Esophagus squamous epithelium (tissue), 5 donors: Measurements from ENCODE around the gene BACE2. TPM values are rescaled to one million over a fixed set of nuclear protein-coding genes. Genes with fewer than 3 reads are reported as not detected.
A peak's percentile ranks its signal among the peaks of the same experiment; 100 is the strongest.

Source experiments
- DNase-seq: peaks from one replicate; lab custom pipeline; 2025; lab: John Stamatoyannopoulos, UW
- H3K27ac ChIP-seq, 4 donors: fragments of 200-600 bp; sonication (generic); one replicate each; pipeline ENCODE4 v1.5.1; 2016 to 2019; ENCODE audit warnings: mild to moderate bottlenecking in 1 of 4
- H3K27me3 ChIP-seq, 4 donors: fragments of 200-600 bp; sonication (generic); 1 replicate in 3 of 4; 2 replicates in 1 of 4; pipeline versions ENCODE4 v1.5.1 to v1.6.0; 2017 to 2021; ENCODE audit warnings: antibody characterized with exemption in 1 of 4
- H3K36me3 ChIP-seq, 3 donors: fragments of 200-600 bp; sonication (generic); one replicate each; pipeline ENCODE4 v1.5.1; 2016 to 2019
- H3K4me1 ChIP-seq, 3 donors: fragments of 200-600 bp; sonication (generic); one replicate each; pipeline ENCODE4 v1.5.1; 2017 to 2019
- H3K4me3 ChIP-seq, 4 donors: fragments of 200-600 bp; sonication (generic); 1 replicate in 3 of 4; 2 replicates in 1 of 4; pipeline ENCODE4 v1.5.1; 2016 to 2019; ENCODE audit warnings: mild to moderate bottlenecking in 2 of 4, moderate library complexity in 1 of 4
- H3K9me3 ChIP-seq, 3 donors: fragments of 200-600 bp; sonication (generic); one replicate each; pipeline ENCODE4 v1.5.1; 2016 to 2019
- POLR2A ChIP-seq, 4 donors: fragments of 450-650 bp; IDR thresholded peaks; one replicate each; pipeline ENCODE4 v1.6.1; 2017; ENCODE audit warnings: antibody characterized with exemption in 4 of 4, mild to moderate bottlenecking in 4 of 4, moderate library complexity in 3 of 4
- WGBS, 2 donors: methylation state at CpG; one replicate each; pipeline ENCODE4 v1.1.5; 2018; 5-methylcytosine and 5-hydroxymethylcytosine counted together
- intact Hi-C: fragments of 100-400 bp; cut with DNase I; formaldehyde crosslinking; loops from one replicate; pipeline ENCODE4 v1.15.0; 2022
- total RNA-seq, 4 donors: library from RNA; depleted of rRNA; stranded (reverse); fragments of >200 nt; gene quantifications; one replicate each; pipeline ENCODE4 v1.1.0, GENCODE V29; 2016
- TF ChIP-seq, protein P1 (sequence below), 6 experiments: fragments of 450-650 bp in 4 of 6; fragments of 200-600 bp in 2 of 6; sonication (generic) in 2 of 6; IDR thresholded peaks; one replicate each; pipeline ENCODE4 v1.5.1; 2016 to 2019; ENCODE audit warnings: antibody characterized with exemption in 6 of 6, mild to moderate bottlenecking in 4 of 6, moderate library complexity in 4 of 6
- donor health status: DM: yes; HTN: yes; CAD: no.

Gene BACE2
- total RNA-seq, 4 donors from 2014 or later = 32.8 to 51.5 (median 47.1) TPM

DNA sequence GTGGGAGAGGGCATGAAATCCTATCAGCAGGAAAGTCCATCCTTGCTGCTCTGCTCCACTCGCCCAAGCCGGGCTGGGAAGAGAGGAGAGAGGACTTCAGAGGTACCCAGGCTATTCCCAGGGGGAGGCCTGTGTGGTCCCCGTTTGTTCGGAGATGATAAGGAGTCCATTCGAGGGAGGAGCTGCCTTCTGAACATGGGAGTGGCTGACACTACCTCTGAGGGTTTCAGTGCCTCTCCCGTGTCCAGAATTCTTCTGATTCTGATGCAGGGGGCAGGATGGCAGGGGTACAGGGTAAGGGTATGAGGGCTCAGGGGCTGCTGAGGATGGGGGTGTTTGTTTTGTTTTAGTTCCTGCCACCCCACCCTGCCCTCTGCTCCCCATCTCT lies 40.4 kb downstream of the BACE2 start:
- Histone ChIP-seq H3K4me1 (peaks cover 10 to 23% (median 12%) of the 10 kb centered on the region in 3 donors), H3K27me3 (no peaks in the 10 kb centered on the region), H3K4me3 (no peak overlapping the region), H3K27ac (peak overlapping the region; percentile 51 to 87 (median 71)), H3K9me3 (no peaks in the 10 kb centered on the region), H3K36me3 (peaks cover 0 to 32% (median 0%) of the 10 kb centered on the region in 3 donors)
- TF ChIP-seq POLR2A (IDR thresholded peaks at IDR 0.05) = no peak
- TF ChIP-seq, protein P1, sequence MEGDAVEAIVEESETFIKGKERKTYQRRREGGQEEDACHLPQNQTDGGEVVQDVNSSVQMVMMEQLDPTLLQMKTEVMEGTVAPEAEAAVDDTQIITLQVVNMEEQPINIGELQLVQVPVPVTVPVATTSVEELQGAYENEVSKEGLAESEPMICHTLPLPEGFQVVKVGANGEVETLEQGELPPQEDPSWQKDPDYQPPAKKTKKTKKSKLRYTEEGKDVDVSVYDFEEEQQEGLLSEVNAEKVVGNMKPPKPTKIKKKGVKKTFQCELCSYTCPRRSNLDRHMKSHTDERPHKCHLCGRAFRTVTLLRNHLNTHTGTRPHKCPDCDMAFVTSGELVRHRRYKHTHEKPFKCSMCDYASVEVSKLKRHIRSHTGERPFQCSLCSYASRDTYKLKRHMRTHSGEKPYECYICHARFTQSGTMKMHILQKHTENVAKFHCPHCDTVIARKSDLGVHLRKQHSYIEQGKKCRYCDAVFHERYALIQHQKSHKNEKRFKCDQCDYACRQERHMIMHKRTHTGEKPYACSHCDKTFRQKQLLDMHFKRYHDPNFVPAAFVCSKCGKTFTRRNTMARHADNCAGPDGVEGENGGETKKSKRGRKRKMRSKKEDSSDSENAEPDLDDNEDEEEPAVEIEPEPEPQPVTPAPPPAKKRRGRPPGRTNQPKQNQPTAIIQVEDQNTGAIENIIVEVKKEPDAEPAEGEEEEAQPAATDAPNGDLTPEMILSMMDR (IDR thresholded peaks at IDR 0.05) = no peak
- intact Hi-C loops = no loop called here
- no peak for DNase-seq
- WGBS, 2 donors = 50 to 80% methylated on average over 1 to 3 of the region's 6 CpGs

DNA sequence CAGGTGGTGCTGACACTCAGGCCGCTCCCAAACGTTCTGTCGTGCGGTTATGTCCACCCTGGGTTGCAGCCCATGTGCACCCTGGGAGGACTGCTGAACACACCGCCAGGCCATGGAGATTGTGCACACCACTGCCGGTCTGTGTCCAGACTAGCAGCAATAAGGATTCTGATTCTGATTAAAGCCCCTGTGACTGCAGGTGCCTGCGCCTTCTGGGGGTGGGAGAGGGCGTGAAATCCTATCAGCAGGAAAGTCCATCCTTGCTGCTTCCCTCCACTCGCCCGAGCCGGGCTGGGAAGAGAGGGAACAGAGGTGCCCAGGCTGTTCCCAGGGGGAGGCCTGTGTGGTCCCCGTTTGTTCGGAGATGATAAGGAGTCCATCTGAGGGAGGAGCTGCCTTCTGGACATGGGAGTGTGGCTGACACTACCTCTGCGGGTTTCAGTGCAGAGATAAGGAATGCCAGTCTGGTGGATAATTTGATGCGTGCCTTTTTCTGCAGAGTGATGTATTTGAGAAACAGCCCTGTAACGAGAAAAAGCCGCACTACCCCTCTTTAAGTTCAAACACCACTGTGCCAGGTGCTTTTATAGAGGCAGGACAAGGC lies 41.2 kb downstream of the BACE2 start:
- WGBS, 2 donors = 78 to 100% methylated on average over 1 to 4 of the region's 17 CpGs
- Histone ChIP-seq H3K27me3 (no peaks in the 10 kb centered on the region), H3K27ac (no peak overlapping the region), H3K36me3 (peaks cover 0 to 38% (median 0%) of the 10 kb centered on the region in 3 donors), H3K4me3 (no peak overlapping the region), H3K4me1 (peaks cover 10 to 23% (median 12%) of the 10 kb centered on the region in 3 donors), H3K9me3 (no peaks in the 10 kb centered on the region)
- TF ChIP-seq, protein P1 (IDR thresholded peaks at IDR 0.05) = no peak
- TF ChIP-seq POLR2A (IDR thresholded peaks at IDR 0.05) = no peak
- intact Hi-C loops = no loop called here
- DNase-seq = no peak

DNA sequence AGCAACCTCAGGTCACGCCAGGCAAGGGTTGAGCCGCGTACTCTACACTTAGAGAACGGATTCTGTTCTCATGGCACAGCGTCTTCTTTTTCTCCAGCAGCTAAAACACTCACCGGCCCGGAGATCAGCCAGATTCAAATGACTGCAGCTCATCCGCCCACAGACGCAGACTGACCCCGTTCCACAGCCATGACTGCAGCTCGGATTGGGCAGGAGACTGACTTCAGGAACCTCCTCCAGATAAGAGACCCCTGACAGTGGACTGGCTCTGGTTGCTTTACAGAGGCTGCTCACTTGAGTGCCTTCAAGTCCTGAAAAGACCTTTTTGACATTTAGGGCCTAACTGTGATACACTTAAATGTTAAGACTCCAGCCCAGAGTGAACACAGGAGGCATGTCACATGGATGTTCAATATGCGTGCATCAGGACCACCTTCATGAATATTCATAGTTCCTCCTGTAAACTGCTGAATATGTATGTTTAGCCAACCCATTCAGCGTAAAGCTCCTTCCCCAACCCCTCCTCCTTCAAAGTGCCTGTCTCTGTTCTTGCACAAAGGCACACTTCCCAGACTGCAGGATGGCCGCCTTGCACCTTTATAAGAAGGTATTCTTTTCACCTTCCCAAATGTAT lies 42.6 kb downstream of the BACE2 start:
- no peaks in the 10 kb centered on the region for H3K9me3 ChIP-seq
- H3K4me3 ChIP-seq = no peak overlapping the region
- H3K27me3 ChIP-seq = no peaks in the 10 kb centered on the region
- no peak for TF ChIP-seq POLR2A (IDR thresholded peaks at IDR 0.05)
- TF ChIP-seq, protein P1 (IDR thresholded peaks at IDR 0.05) = no peak
- DNase-seq = no peak
- peaks cover 10 to 23% (median 12%) of the 10 kb centered on the region in 3 donors for H3K4me1 ChIP-seq
- intact Hi-C loops = no loop called here
- WGBS, 2 donors = 89 to 92% methylated on average over 11 to 12 of the region's 14 CpGs
- peaks cover 0 to 38% (median 0%) of the 10 kb centered on the region in 3 donors for H3K36me3 ChIP-seq
- no peak overlapping the region for H3K27ac ChIP-seq

DNA sequence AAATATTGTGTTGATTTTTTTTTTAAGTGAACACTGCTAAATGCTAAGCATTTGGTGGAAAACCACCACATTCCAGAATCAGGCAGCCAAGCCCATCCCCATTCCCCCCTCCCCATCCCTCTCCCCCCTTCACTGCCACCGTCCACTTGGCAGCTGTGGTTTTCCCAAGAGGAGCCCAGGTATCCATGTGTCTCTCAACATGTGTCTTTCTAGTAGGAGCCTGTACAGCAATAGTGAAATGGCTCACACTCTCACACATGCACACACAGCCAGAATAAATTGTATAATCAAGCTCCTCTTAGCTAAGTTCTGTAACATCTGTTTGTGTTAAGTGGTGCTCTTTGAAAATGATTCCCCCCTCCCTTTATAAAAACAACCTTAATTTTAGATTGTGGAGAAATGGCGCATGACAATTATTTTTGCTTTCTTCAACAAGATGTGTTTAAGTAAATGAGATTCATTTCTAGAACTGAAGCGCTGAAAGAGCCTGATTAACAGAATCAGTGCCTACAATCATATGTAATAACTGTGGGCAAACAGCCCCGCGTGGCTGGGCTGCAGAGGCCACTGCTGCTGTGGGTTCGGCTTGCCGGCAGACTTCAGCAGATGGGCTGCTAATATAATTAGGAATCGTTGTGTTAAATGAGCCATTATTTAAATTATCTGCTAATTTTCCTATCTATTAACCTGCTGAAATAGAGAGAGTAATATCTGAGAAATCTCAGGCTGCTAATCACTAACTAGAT lies 43.3 kb downstream of the BACE2 start:
- peaks cover 0 to 38% (median 0%) of the 10 kb centered on the region in 3 donors for H3K36me3 ChIP-seq
- no peaks in the 10 kb centered on the region for H3K27me3 ChIP-seq
- peaks cover 10 to 26% (median 12%) of the 10 kb centered on the region in 3 donors for H3K4me1 ChIP-seq
- TF ChIP-seq, protein P1 (IDR thresholded peaks at IDR 0.05) = no peak
- no peak for TF ChIP-seq POLR2A (IDR thresholded peaks at IDR 0.05)
- no peak overlapping the region for H3K4me3 ChIP-seq
- no peaks in the 10 kb centered on the region for H3K9me3 ChIP-seq
- intact Hi-C loops = no loop called here
- DNase-seq = no peak
- no peak overlapping the region for H3K27ac ChIP-seq
- 86 to 94% methylated on average over 8 of the region's 8 CpGs for WGBS, 2 donors

DNA sequence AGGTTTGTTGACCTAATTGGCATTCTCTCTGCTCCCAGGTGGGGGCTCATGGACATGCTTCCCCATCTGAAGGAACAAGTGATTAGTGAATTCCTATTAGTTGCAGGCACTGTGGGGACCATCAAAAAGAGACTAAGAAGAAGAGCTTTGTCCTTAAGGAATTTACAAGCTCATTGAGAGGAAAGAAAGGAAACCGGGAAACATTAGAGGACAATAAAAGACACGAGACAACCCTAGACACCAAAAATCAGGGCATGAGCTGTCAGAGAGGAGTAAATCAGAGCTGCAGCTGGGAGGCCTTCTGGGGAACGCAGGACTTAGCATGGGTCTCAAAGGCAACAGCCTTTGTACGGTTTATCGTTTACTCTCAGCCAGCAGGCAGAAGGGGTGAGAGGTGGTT lies 45.1 kb downstream of the BACE2 start:
- Histone ChIP-seq H3K9me3 (no peaks in the 10 kb centered on the region), H3K27me3 (no peaks in the 10 kb centered on the region), H3K4me3 (no peak overlapping the region), H3K36me3 (peaks cover 0 to 38% (median 0%) of the 10 kb centered on the region in 3 donors), H3K4me1 (peaks cover 9 to 30% (median 10%) of the 10 kb centered on the region in 3 donors), H3K27ac (no peak overlapping the region)
- intact Hi-C loops = no loop called here
- TF ChIP-seq, protein P1 (IDR thresholded peaks at IDR 0.05) = no peak
- no peak for TF ChIP-seq POLR2A (IDR thresholded peaks at IDR 0.05)
- DNase-seq = no peak
- 90% methylated on average over 5 of the region's 5 CpGs for WGBS, 2 donors
